GM19395 (cell line): ENCODE results near the gene ACAD8.
"Not testable (repeated sequence)": the region's sequence is repeated elsewhere in the genome, so short reads cannot be mapped to it uniquely, and the experiment has no call there.

Experiments
- ATAC-seq: cut with Tn5 transposase; IDR thresholded peaks from one replicate; pipeline ENCODE4 v1.9.1; 2021; ENCODE audit warnings: mild to moderate bottlenecking, moderate library complexity; ENCODE audit not compliant: unreplicated experiment

The ACAD8 gene

DNA sequence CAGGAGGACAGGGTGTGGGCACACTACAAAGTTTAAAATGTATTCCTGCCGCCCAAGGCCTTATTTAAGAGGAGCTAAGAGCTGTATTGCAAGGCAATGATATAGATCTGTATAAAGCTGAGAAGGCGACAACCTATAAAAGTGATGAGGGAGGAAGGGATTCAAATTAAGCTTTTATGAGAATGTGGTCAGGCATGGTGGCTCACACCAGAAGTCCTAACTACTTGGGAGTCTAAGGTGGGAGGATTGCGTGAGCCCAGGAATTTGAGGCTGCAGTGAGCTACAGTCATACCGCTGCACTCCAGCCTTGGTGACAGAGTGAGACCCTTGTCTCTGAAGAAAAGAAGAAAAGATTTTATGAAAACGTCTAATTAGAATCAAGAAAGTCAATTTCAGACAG is 13.1 kb downstream of the ACAD8 start:
- no peak for ATAC-seq

DNA sequence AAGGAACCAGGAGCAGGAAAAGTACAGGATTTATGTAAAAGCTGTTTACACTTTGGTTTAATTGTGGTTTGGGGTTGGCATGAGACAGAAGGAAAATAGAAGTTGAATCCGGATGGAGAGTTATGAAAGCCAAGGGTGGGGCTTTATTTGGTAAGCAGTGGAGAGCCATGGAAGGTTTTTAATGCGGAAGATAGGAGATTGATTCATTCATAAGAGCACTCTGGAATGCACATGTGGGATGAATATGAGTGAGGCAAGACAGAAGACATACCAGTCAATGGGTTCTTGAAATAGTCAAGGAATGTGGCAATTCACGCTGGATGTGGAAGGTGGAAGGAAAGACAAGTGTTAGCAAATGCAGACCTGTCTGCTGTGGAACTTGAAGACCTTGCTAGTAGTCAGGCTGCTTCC is 13.5 kb downstream of the ACAD8 start:
- no peak for ATAC-seq

DNA sequence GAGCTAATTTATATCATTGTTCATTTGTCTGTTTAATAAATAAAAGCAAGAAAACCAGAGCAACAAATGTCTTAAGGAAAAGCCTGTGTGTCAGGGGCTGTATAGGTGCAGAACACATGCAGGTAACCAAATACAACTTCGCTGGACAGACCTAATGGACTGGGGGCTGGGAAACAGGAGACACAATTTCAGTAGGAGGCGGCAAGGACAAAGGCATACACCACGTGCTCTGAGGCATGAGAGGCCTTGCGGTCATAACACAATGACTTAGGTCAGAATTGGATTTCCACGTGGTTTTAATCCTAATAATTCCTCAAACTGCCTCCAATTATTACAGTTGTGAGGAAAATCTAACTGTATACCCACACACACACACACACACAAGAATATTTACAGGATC is 14.1 kb downstream of the ACAD8 start:
- no peak for ATAC-seq

DNA sequence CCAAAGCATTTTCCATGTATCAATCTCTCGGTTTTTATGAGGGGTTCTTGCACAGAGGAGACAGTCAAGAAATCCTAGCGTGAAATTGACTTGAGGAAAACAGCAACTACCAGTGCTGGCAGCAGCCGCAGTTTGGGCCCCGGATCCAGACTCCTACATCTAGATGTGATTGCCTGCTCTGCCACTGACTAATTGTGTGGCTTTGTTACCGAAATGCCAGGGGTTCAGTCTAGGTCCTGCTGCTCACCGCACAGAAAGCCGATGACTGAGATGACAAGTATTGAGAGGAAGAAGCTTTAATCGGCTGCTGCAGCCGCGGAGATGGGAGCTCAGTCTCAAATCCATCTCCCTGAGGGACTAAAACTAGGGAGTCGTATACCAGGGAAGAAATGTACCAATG is 14.6 kb downstream of the ACAD8 start:
- no peak for ATAC-seq

DNA sequence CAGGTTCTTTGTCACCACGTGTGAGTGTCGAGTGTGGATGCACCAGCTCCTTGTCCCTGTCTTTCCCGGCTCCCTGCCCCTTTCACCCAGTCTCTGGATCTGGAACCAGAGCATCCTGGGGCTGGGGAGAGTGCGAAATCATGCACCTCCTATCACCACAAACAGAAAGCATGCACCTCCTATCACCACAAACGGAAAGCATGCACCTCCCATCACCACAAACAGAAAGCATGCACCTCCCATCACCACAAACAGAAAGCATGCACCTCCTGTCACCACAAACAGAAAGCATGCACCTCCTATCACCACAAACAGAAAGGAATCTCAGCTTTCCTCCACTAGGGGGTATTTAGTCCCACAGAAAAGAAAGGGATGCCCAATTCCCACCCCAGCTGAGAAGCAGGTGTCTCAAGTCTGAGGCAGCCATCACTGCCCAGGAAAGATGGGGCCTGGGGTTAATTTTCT is 16.9 kb downstream of the ACAD8 start:
- ATAC-seq: no peak

DNA sequence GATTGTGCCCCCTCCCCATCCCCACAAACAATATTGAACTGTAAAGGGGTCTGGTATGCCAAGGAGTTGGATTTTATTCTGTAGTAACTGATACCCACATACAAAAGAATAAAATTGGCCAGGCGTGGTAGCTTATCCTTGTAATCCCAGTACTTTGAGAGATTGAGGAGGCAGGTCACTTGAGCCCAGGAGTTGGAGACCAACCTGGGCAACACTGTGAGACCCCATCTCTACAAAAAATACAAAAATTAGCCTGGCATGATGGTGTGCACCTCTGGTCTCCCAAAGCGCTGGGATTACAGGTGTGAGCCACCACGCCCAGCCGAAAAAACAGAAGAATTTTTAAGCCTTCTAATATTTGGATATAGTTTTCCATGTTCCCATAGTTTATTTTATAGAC is 18.6 kb downstream of the ACAD8 start:
- no peak for ATAC-seq

DNA sequence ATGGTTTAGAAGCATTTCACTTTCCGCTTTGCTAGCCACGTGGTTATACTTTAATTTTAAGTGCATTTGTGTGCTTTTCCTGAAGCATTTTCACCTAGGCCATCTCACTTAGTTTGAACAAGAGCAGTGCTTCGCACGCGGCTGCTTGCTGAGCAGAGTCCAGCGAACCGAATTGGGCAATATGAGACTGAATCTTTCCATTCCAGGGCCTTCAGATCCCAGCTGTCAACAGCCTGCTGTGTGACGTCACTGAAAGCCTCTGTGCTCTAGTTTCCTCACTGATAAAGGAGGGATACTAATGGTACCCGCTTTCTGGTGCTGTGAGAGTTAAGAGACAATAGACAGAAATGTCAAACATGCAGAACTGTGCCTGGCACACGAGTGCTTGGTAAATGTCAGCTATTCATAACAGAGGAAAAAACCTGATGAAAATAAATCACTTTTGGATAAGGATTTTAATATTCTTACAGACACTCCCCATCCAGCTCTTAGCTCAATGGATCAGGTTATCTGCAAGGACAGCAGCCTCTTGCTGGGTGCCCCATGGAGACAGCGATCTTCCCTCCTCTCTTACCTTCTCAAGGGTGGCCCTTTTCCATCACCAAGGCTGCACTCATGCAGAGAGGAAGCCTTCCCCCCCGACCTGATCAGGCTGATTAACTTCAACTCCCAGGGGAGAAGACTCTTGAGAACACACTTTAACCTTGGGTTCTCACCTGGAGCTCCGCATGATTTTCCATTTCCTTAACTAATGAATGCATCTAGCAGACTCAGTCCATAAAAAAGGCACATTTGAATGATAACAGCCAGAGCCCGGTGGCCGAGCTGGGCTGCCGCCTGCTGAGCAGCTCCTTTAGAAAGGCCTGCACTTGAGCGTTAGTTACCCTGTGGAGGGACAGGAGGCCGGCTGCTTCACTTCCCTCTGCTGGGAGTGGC is 19.3 kb downstream of the ACAD8 start:
- no peak for ATAC-seq

DNA sequence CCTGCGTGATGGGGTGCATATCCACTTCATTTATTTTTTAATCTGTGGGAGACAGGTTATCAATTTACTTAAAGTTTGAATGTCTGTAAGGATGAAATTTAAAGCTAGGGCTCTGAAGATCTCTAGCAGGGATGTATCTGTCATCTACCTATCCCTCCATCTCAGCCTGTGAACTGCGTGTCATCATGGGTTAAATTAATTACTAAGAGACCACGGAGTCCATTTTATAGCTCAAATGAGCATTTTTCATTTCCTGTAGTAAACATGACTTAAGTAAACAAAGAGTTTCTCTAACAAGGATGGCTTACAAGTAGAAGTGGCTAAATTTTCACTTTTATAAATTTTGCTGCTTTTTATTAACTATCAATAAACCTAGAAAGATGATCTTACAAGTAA is 19.9 kb downstream of the ACAD8 start:
- ATAC-seq: no peak

DNA sequence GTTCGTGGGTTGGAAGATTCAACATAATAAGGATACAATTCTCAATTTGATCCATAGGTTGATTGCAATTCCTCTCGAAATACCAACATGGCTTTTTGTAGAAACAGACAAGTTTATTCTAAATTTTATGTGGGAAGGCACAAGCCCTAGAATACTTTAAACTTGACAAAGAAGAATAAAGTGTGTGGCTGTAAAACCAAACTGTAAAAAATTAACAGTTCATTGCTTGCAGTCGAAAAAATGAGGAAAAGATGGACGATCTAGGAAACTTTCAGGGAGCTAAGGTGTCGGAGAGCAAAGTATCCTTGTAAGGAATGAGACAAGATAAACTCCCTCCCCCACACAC is 21.8 kb downstream of the ACAD8 start:
- ATAC-seq: no peak

DNA sequence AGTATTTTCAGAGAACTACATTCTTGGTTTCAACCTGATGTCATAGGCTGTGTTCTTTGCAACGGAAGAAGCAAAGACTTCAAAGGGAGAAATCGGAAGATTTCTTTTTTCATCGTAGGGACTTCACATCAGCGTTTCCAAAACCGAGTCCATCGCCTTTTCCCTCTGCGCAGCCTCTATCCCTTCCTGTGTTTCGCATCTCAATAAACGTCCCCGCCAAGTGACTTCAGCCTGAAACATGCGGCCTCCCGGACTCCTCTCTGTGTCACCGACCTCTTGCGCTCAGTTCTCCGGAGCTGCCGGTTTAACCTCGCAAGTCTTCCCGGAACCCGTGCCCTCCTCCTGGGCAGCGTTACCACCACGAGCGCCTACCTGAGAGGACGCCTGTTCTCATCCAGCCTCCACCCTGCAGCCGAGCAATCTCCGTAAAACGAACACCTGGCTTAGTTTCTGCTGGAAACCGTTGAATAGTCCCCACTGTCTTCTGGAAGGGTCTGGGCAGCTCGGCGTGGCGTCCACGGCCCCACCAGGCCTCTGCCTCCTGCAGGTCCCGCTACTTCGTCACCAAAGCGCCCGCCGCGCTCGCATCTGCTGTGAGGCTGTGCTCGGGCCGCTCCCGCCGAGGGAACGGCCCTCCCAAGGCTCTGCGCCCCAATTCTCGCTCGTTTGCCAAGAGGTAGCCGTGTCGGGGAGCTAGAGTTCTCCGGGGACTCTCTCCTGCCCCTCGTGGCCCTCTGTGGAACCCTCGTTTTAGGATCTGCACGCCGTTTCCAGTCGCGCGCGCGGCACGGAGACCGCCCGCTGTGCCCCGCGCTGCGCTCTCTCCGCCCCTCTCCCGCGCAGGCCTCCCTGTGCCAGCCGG is 22.4 kb downstream of the ACAD8 start, which contains the start of gene GLB1L3:
TSS of gene GLB1L3 (plus strand) at position 846 of the 862 bp plus-strand sequence. CDS start 362 bp downstream, outside the sequence.
- ATAC-seq: peak; percentile 79

DNA sequence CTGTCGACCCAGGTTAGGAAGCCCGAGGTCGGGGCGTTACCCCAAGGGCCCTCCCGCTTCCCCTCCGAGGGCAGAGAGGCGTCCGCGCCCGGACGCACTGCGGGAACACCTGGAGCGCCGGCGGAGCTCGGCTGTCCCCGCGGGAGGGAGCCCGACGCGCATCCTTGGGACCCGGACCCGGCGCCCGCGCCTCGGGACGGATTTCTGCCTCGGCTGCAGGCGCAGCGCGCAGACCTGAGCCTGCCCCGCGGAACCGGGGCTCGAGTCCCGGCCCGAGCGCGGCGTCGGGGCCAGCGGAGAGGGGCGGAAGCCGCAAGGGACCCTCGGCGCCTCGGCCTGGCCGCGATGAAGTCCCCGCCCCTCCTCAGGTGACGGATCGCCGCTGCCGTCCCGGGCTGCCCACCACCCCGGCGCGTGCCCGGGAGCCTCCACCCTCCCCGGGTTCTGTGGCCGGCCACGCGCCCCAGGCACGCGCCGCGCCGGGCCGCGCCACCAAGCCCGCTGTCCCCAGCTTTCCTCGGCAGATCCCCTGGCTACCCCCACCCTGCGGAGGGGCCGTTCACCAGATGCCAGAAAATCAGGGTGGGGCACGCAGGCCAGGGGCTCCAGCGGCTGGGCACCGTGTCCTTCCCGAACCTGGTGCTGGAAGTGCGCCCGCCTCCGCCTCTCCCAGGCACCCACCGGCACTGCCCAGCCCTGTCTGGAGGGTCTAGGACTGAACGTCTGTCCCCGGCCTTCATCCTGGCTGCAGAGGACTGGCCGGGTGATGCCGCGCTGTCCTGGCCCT is 23.2 kb downstream of the ACAD8 start:
- ATAC-seq: peak; percentile 22

DNA sequence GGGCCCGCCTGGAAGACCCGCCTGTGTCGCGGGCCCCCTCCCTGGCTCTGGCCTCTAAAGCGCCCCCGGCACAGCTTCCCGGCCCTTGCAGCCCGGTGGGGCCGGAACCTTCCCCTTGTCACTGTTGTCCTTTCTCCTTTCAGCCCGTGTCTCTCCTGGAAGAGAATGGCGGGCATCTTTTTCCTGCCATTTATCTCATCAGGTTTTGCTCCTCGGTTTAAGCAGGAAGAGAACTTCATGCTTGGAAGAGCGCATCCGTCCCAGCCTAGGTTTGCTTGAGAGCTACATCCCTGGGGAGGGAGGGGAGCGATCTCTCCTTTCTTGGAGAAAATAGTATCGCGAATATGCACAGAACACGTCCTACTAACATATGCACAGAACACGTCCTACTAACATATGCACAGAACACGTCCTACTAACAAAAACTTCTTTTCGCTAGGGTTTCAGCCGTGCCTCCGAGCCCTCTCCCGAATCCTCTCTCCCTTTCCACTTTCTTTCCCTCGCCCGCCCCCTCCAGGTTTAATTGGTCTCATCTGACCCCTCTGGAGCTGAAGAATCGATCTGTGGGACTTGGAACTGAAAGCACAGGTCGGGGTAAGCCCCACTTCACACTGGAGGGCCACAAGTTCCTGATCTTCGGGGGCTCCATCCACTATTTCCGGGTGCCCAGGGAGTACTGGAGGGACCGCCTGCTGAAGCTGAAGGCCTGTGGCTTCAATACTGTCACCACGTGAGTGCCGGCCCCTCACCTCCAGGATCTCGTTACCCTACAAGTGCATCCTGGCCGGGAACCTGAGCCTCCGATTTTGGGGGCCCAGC is 24.0 kb downstream of the ACAD8 start:
- no peak for ATAC-seq

DNA sequence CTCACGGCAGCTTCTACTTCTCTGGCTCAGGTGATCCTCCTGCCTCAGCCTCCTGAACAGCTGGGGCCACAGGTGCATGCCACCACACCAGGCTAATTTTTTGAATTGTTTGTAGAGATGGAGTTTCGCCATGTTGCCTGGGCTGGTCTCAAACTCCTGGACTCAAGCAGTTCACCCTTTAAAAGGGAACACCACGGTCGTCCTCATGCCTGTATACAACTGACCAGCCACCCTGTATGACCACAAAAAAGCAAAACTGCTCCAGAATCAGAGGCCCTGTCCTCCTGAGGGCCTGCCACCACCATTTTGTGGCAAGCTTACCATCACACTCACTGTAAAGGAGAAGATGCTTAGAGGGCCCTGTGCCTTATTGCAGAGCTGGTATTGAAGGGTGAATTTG is 25.0 kb downstream of the ACAD8 start:
- no peak for ATAC-seq

DNA sequence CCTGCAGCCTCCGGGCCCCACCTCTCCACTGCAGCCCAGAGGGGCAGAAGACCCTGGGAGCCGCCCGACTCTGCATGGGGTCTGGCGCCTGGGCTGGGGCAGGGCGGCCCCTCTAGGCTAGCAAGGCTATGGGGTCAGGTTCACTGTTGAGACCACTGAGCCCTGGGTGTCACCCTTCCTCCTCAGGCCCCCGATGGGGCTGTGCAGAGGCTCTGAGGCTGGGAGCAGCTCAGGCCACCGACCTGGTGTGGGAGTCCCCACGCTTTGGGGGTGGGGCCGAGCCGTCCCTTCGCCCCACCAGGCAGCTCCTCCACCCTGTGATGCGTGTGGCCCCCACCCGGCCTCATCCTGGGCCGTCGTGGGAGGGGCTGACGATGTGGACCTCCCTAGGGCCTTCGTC is 28.3 kb downstream of the ACAD8 start:
- not testable (repeated sequence) for ATAC-seq

DNA sequence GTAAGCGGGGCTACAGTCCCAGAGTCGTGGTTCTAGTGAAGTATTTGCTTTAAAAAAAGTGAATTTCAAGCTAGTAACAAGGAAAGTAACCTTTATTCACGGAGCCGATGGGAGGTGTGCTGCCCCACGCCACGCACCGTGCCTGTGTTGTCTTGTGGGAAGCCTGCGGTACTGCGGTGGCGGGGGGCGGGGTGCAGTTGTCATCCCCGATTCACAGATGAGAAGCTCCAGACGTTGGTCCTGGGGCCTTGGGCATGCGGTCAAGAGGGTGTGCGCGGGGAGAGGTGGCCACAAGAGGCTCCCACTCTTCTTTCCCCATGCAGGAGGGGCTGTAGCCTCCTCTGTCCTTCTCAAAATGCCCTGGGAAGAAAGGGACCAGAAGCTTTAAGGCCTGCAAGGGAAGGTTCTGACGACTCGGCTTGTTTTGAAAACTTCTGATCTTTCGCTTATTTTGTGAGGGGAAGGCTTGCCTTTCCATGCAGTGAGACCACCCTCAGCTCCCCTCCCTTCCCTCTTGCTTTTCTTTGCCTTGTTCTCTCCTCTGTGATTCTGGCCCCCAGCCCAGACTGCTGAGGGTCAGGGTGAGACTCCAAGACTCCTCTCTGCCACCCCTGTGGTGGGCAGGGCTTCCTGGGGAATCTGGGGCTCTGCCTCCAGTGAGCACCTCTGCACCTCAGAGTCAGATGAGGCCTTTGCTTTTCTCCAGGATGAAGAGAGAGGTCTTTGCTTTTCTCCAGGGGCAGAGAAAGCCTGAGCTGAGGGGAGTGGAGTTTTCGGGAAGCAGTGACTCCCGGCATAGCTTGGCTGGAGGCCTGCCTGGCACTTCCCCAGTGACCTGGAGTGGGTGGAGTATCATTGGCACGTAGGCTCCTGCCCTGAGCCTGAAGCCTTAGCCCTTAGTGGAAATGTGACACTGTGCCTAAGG is 29.0 kb downstream of the ACAD8 start:
- no peak for ATAC-seq

DNA sequence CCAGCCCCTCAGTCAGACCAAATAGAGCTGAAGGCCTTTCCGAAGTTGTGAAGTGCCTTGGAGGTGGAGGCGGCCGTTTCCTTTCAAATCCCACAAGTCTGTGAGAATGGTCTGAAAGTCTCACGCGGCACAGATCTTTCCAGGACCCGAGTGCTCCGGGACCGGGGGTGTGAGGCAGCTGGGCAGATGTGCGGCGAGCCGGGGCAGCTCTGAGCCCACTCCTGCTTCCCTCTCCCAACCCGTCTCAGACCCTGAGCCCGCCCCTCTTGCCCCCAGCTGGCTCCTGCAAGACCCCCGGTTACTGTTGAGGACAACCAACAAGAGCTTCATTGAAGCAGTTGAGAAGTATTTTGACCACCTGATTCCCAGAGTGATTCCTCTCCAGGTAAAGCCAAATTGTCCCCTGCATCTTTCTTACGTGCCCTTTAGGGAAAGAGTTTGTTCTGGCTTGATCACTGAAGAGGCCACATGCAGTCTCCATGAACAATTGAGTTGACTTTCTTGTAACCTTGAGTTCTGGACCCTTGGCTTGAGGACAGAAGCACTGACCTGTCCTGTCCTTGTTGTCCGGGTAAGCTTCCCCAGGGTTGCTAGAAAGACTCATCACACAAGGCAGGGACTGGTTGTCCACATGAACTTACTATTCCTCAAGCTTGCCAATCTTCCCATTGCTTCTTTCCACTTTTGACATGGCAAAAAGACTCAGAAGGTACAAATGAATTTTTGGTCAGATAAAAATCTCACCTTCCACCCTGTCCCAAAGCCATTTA is 30.3 kb downstream of the ACAD8 start:
- ATAC-seq: no peak

DNA sequence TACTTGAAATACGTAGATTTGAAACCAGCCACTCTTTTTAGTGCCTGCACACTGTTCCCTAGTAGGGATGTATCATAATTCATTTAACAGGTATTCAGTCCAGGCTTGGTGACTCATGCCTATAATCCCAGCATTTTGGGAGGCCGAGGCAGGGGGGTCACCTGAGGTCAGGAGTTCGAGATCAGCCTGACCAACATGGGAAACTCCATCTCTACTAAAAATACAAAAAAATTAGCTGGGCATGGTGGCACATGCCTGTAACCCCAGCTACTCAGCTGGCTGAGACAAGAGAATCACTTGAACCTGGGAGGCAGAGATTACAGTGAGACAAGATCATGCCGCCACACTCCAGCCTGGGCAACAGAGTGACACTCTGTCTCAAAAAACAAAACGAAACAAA is 31.0 kb downstream of the ACAD8 start:
- not testable (repeated sequence) for ATAC-seq

DNA sequence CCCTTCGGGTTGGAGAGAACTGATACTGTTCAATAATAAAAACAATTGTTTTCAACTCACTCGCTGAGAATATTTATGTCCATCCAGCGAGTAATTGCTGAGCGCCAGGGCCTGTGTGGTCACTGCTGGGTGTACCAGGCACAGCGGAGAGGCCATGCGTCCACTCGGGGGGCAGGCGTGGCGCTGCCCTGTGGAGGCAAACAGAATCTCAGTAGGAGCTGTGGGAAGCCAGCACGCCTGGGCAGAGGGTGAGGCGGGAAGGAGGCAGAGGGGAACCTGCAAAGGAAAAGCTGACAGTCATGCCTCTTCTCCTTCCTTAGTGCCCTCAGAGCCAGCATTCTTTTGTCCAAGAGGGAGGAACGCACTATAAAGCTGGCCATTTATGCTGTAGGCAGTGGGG is 34.2 kb downstream of the ACAD8 start:
- no peak for ATAC-seq
